Pulmonary artery endothelial cell (primary cell): ENCODE results near the gene ZBED5. TPM values are rescaled to one million over a fixed set of nuclear protein-coding genes. Genes with fewer than 3 reads are reported as not detected.

Experiments
- DNase-seq: peaks from one replicate; pipeline ENCODE4 v3.0.0-alpha.2; 2011; ENCODE audit warnings: low read depth, low spot score
- total RNA-seq: library from RNA; depleted of rRNA; stranded (reverse); fragments of >200 nt; gene quantifications from 2 replicates; pipeline ENCODE4 v1.2.3, GENCODE V29; 2014

The ZBED5 gene
- total RNA-seq, 1 donor from 2014 or later = 15.2 TPM

- no peak for DNase-seq
Measured at GRCh38 chr11:10878408-10879214, 20.8 kb upstream of the ZBED5 start.

- DNase-seq = no peak
Measured at GRCh38 chr11:10876158-10876557, 18.3 kb upstream of the ZBED5 start.

GRCh38 chr11:10875430-10876021 is 17.7 kb upstream of the ZBED5 start:
- DNase-seq = no peak

GRCh38 chr11:10872097-10872496 is 14.2 kb upstream of the ZBED5 start:
- no peak for DNase-seq

GRCh38 chr11:10868352-10868751 is 10.5 kb upstream of the ZBED5 start:
- no peak for DNase-seq

- no peak for DNase-seq
Measured at GRCh38 chr11:10866893-10867331, 9.1 kb upstream of the ZBED5 start.

GRCh38 chr11:10865837-10866270 is 8.0 kb upstream of the ZBED5 start:
- no peak for DNase-seq

- no peak for DNase-seq
Measured at GRCh38 chr11:10864688-10865087, 6.8 kb upstream of the ZBED5 start.

GRCh38 chr11:10862446-10862845 is 4.6 kb upstream of the ZBED5 start:
- no peak for DNase-seq

GRCh38 chr11:10861799-10862198 is 3.9 kb upstream of the ZBED5 start:
- DNase-seq = no peak

- DNase-seq = no peak
Measured at GRCh38 chr11:10861047-10861446, 3.2 kb upstream of the ZBED5 start.

- DNase-seq = no peak
Measured at GRCh38 chr11:10858439-10859325, 829 bp upstream of the ZBED5 start.

GRCh38 chr11:10857459-10857708 is 469 bp downstream of the ZBED5 start:
- DNase-seq = no peak

- DNase-seq = no peak
Measured at GRCh38 chr11:10856689-10857458, 979 bp downstream of the ZBED5 start.

GRCh38 chr11:10855295-10855694 is 2.6 kb downstream of the ZBED5 start:
- DNase-seq = no peak

- no peak for DNase-seq
Measured at GRCh38 chr11:10847960-10848860, 9.6 kb downstream of the ZBED5 start.

- no peak for DNase-seq
Measured at GRCh38 chr11:10846660-10847059, 11.2 kb downstream of the ZBED5 start.

GRCh38 chr11:10845589-10845988 is 12.3 kb downstream of the ZBED5 start:
- DNase-seq = no peak

GRCh38 chr11:10844796-10845195 is 13.1 kb downstream of the ZBED5 start:
- no peak for DNase-seq

GRCh38 chr11:10844356-10844755 is 13.5 kb downstream of the ZBED5 start:
- no peak for DNase-seq
